ENCODE results near the gene IL17B.

GRCh38 chr5:149408252-149409099, 29.4 kb upstream of the IL17B start:
- TF ChIP-seq POLR2A (IDR thresholded peaks at IDR 0.05) (no peak), CTCF (IDR thresholded peaks at IDR 0.05) (no peak), POLR2AphosphoS5 (IDR thresholded peaks at IDR 0.05) (no peak)

Measured in upper lobe of left lung (tissue), 4 donors.